OCI-LY1 (cell line): ENCODE data around the gene DCC.

Experiments used
- H2AFZ ChIP-seq: fragments of 200-600 bp; sonication (generic), shearing (Covaris generic); 2 replicates; pipeline ENCODE4 v1.6.0; 2014; ENCODE audit warnings: antibody characterized with exemption, mild to moderate bottlenecking, low read length
- H3F3A ChIP-seq: fragments of 200-600 bp; sonication (generic), shearing (Covaris generic); 2 replicates; pipeline ENCODE4 v1.6.0; 2014; ENCODE audit warnings: mild to moderate bottlenecking, antibody characterized with exemption, low read length, moderate library complexity; ENCODE audit not compliant: insufficient read depth
- H3K27ac ChIP-seq: fragments of 200-600 bp; sonication (generic); 2 replicates; pipeline ENCODE4 v1.5.1; 2014; ENCODE audit warnings: low read length, mixed run types, mild to moderate bottlenecking, low read depth; ENCODE audit not compliant: poor library complexity, severe bottlenecking
- H3K27me3 ChIP-seq: fragments of 200-600 bp; sonication (generic); 2 replicates; pipeline ENCODE4 v1.6.0; 2014; ENCODE audit warnings: antibody characterized with exemption, mild to moderate bottlenecking, low read length, moderate library complexity; ENCODE audit not compliant: insufficient read depth
- H3K36me3 ChIP-seq: fragments of 200-600 bp; sonication (generic); 2 replicates; pipeline ENCODE4 v1.6.1; 2014; ENCODE audit warnings: mild to moderate bottlenecking, antibody characterized with exemption, low read length, moderate library complexity, mixed read lengths; ENCODE audit not compliant: insufficient read depth
- H3K4me1 ChIP-seq: fragments of 200-600 bp; sonication (generic); 2 replicates; pipeline ENCODE4 v1.5.1; 2014; ENCODE audit warnings: mild to moderate bottlenecking, low read length, moderate library complexity; ENCODE audit not compliant: insufficient read depth, severe bottlenecking
- H3K4me2 ChIP-seq: fragments of 200-600 bp; sonication (generic), shearing (Covaris generic); 2 replicates; pipeline ENCODE4 v1.6.1; 2014; ENCODE audit warnings: low read length
- H3K4me3 ChIP-seq: fragments of 200-600 bp; sonication (generic); 2 replicates; pipeline ENCODE4 v1.5.1; 2014; ENCODE audit warnings: low read length, low read depth, mild to moderate bottlenecking, mixed read lengths; ENCODE audit not compliant: poor library complexity, severe bottlenecking
- H3K79me2 ChIP-seq: fragments of 200-600 bp; shearing (Covaris generic); 2 replicates; pipeline ENCODE4 v1.6.1; 2016; ENCODE audit warnings: mixed run types, low read length, mixed read lengths; ENCODE audit not compliant: insufficient read depth
- H3K9ac ChIP-seq: fragments of 200-600 bp; sonication (generic), shearing (Covaris generic); 2 replicates; pipeline ENCODE4 v1.6.1; 2014; ENCODE audit warnings: mild to moderate bottlenecking, low read length, mixed read lengths
- H3K9me2 ChIP-seq: fragments of 200-600 bp; sonication (generic), shearing (Covaris generic); 2 replicates; pipeline ENCODE4 v1.6.1; 2014; ENCODE audit warnings: low read depth, mild to moderate bottlenecking, low read length, mixed read lengths
- H3K9me3 ChIP-seq: fragments of 200-600 bp; shearing (Covaris generic); 2 replicates; pipeline ENCODE4 v1.6.1; 2014; ENCODE audit warnings: low read length, mixed read lengths
- H4K20me1 ChIP-seq: fragments of 200-600 bp; sonication (generic), shearing (Covaris generic); 2 replicates; pipeline ENCODE4 v1.6.0; 2016; ENCODE audit warnings: mild to moderate bottlenecking, low read length; ENCODE audit not compliant: insufficient read depth
- CTCF ChIP-seq: fragments of 200-600 bp; sonication (generic), shearing (Covaris generic); IDR thresholded peaks from 2 replicates; pipeline ENCODE4 v1.5.1; 2017; ENCODE audit warnings: mild to moderate bottlenecking, antibody characterized with exemption, low read length, moderate library complexity, mixed read lengths
- EZH2 ChIP-seq: fragments of 200-600 bp; sonication (generic), shearing (Covaris generic); IDR thresholded peaks from 2 replicates; pipeline ENCODE4 v1.8.0; 2017; ENCODE audit warnings: borderline replicate concordance, mixed run types, mild to moderate bottlenecking, antibody characterized with exemption, low read length, moderate library complexity, mixed read lengths

The DCC gene

GRCh38 chr18:53560546-53560945 lies 1220.5 kb downstream of the DCC start:
- H3K36me3 ChIP-seq = no peaks in the 10 kb centered on the region
- no peaks in the 10 kb centered on the region for H3K9me3 ChIP-seq
- H3K4me2 ChIP-seq = no peak overlapping the region
- H3K4me3 ChIP-seq = no peak overlapping the region
- no peak overlapping the region for H3K9ac ChIP-seq
- H3K27ac ChIP-seq = no peak overlapping the region
- no peaks in the 10 kb centered on the region for H4K20me1 ChIP-seq
- H3K27me3 ChIP-seq = no peaks in the 10 kb centered on the region
- H3K9me2 ChIP-seq = no peaks in the 10 kb centered on the region
- H3F3A ChIP-seq = no peaks in the 10 kb centered on the region
- no peaks in the 10 kb centered on the region for H3K79me2 ChIP-seq
- TF ChIP-seq EZH2 (no peak), CTCF (no peak)
- H3K4me1 ChIP-seq = no peaks in the 10 kb centered on the region
- no peak overlapping the region for H2AFZ ChIP-seq

- Histone ChIP-seq H3F3A (no peaks in the 10 kb centered on the region; the same call in 1 of the 2 replicates), H2AFZ (no peak overlapping the region), H3K27ac (no peak overlapping the region), H3K9me3 (no peaks in the 10 kb centered on the region), H3K79me2 (no peaks in the 10 kb centered on the region), H3K9me2 (no peaks in the 10 kb centered on the region), H3K27me3 (no peaks in the 10 kb centered on the region), H3K9ac (no peak overlapping the region), H3K4me2 (no peak overlapping the region), H3K36me3 (no peaks in the 10 kb centered on the region), H3K4me1 (no peaks in the 10 kb centered on the region), H4K20me1 (no peaks in the 10 kb centered on the region), H3K4me3 (no peak overlapping the region)
- TF ChIP-seq EZH2 (no peak), CTCF (no peak)
Measured at GRCh38 chr18:53566626-53567025, 1226.6 kb downstream of the DCC start.

- no peak overlapping the region for H3K27ac ChIP-seq
- no peak overlapping the region for H2AFZ ChIP-seq
- H3K4me3 ChIP-seq = no peak overlapping the region
- H3K9me3 ChIP-seq = no peaks in the 10 kb centered on the region
- no peaks in the 10 kb centered on the region for H3K79me2 ChIP-seq
- H3K4me2 ChIP-seq = no peak overlapping the region
- TF ChIP-seq EZH2 = no peak
- peak; percentile 61 for TF ChIP-seq CTCF
- no peaks in the 10 kb centered on the region for H4K20me1 ChIP-seq
- H3K9ac ChIP-seq = no peak overlapping the region
- no peaks in the 10 kb centered on the region for H3K27me3 ChIP-seq
- H3K4me1 ChIP-seq = no peaks in the 10 kb centered on the region
- H3F3A ChIP-seq = no peaks in the 10 kb centered on the region; the same call in 1 of the 2 replicates
- no peaks in the 10 kb centered on the region for H3K9me2 ChIP-seq
- no peaks in the 10 kb centered on the region for H3K36me3 ChIP-seq
Measured at GRCh38 chr18:53567929-53568574, 1228.1 kb downstream of the DCC start.
